Measurements from ENCODE around the gene STAMBP.
"Not testable (repeated sequence)": the region's sequence is repeated elsewhere in the genome, so short reads cannot be mapped to it uniquely, and the experiment has no call there.

STAMBP gene

GRCh38 chr2:73888388-73888787 is 59.6 kb downstream of the STAMBP start:
- DNase-seq: no peak

DNA sequence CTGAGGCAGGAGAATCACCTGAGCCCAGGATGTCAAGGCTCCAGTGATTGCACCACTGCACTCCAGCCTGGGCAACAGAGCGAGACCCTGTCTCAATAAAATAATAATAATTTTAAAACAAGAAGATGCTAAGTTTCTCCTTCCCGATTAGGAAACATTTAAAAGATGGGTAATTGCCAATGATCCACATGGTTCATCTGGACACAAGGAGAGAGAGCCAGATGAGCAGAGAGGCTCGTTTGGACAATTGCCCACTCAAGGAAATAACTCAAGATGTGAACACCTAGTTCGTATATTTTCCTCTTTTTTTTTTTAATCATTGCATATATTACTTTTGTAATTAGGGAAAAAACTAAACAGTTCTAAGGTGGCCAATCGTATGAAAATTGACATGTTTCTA is 60.4 kb downstream of the STAMBP start:
- DNase-seq: no peak

DNA sequence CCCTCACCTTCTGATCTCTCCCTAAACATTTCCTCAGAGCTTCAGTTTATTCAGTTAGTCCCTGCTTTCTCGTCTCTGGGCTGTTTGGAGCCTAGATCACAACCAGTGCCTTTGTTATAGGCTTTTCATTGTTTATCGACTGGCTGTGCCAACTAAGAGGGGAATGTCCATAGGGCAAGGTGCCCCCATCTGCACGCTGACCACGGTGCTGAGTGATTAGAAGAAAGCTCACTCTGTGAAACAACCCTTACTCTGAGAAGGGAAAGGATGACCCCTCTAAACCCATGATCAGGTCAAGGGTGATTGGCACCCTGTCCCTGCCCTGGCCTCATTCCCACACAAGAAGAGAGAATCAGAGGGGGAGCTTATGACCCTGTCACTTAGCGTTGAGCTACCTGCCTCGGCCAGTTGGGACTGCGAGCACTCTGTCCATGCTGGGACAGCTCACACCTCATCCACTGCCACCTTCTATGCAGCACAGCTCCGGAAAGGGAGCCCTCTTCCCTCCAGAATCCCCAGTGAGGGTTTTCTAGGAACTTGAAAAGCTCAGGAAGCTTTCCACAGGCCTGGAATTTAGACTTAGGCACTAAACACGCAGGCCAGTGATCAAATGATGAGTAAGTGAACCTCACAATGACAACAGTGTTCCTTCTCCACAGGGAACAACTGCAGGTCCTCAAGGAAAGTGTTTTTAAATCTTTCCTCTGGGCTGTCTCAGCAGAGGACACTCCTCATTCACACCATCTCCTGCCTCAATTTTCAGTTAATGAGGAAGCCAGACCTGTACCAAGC is 61.7 kb downstream of the STAMBP start:
- DNase-seq: no peak

DNA sequence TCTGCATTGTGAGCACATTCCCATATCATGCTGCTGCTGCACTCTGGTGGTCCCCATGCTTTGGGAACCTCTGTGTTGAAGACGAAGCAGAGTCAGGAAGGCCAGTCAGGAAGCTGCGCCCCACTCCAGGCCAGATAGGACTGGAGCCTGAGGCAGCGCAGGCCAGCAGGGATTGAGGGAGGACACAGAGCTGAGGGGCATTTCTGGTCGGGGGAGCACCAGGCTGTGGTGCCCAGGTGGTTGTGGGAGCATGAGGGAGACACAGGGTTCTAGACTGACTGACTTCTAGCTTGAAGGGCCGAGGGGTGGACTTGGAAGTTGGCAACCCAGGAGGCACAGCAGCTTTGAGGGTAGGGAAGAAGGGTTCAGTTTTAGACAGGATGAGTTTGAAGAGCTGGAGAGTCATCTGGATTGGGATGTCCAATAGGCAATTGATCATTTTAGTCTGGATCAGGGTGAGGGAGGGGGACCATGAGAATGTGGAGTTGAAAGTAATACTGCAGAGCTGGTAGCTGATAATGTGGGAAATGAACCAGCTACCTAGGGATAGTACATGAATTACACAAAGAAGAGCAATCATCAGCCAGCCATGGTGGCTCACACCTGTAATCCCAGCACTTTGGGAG is 62.6 kb downstream of the STAMBP start:
- no peak for DNase-seq

DNA sequence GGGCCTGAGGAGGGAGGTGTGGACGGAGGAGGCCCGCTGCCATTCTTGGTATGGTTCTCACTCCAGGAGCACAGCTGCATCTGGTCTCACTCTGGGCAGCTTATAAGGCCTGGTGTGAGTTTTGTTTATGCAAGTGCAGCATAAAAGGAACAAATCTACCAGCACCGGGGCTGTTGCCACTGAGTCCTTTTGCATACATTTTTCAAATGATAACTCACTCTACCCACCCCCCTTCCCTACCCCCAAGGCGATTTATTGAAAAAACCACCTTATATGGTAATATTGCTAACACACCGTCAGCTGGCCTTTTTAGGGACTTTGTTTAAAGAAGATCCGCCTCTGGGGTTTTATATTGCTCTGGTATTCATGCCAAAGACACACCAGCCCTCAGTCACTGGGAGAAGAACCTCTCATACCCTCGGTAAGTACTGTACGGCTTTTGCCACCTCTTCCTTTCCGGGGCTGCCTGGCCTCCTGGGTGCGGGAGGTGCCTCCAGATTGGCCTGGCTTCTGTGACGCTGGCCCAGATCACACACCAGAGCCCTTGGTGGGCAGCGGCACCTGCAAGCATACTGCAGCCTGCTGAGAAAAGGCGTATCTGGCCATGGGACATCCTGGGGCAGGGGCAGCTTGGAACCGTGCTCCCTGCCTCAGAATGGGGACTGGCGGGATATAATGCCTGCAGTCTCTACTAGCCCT is 64.0 kb downstream of the STAMBP start, which contains the start of gene ACTG2:
Gene ACTG2 (plus strand): TSS at position 378 of the 699 bp plus-strand sequence. CDS start 8,304 bp downstream, outside the sequence.
- no peak for DNase-seq

DNA sequence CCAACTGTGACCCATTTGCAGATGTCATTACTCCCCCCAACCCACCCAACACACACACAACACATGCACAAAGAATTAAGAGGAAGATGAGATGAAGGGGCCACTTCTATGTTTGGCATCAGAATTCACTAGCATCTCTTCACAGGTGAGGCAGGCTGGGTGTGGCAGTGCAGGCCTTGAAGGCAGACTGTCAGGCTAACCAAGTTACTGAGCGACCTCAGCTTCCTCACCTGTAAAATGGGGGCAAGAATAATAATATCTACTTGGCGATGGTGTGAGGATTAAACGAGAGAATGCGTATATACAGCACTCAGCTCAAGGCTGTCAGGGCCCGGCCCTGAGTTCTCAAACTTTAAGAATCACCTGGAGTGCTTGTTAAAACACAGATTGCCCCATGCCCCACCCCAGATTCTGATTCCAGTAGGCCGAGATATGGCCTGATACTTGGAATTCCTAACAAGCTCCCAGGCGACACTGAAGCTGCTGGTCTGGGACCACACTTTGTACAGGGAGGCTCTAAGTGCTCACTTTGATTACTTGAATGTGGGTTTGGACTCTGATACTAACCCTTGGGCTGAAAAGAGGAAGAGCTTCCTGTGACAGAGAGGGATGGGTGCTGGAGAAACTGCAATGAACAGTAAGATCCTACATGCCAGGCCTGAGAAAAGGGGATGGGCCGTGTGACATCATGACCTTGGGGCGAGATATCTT is 65.2 kb downstream of the STAMBP start:
- no peak for DNase-seq

- DNase-seq: no peak
Observed at GRCh38 chr2:73894475-73894850, 65.7 kb downstream of the STAMBP start.

DNA sequence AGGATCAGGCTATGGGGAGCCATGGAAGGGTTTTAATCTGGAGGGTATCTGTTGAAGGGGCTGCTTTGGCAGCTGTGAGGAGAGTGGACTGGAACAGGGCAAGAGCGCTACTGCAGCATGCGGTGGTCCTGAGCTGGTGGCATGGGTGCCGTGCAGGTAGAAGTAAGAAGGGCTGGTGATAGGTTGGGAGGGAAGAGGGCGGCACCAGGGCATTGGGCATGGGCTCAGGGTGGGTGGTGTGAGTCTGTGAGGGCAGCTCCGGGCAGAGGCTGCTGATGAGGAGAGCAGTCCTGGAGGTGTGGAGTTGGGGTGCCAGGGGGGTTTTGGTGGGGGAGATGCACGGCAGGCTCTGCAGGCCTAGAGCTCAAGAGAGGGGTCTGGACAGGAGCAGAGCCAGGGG is 66.1 kb downstream of the STAMBP start:
- no peak for DNase-seq

DNA sequence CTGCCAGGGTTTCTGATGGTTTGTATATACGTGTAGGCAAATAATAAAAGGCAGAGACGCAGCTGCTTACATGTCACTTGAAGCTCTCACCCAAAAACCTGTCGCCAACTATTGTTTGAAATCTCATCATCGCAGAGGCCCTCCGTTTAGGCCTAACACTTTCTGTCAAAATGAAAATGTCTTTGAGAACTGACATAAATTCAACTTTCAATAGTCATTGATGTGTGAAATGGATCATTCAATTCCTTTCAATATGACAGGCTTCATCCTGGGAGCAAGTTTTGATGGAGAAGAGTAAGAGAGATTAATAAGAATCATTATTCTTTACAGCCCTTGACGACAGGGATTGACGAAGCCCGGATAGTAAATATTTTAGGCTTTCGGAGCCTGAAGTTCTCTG is 66.7 kb downstream of the STAMBP start:
- DNase-seq: no peak

DNA sequence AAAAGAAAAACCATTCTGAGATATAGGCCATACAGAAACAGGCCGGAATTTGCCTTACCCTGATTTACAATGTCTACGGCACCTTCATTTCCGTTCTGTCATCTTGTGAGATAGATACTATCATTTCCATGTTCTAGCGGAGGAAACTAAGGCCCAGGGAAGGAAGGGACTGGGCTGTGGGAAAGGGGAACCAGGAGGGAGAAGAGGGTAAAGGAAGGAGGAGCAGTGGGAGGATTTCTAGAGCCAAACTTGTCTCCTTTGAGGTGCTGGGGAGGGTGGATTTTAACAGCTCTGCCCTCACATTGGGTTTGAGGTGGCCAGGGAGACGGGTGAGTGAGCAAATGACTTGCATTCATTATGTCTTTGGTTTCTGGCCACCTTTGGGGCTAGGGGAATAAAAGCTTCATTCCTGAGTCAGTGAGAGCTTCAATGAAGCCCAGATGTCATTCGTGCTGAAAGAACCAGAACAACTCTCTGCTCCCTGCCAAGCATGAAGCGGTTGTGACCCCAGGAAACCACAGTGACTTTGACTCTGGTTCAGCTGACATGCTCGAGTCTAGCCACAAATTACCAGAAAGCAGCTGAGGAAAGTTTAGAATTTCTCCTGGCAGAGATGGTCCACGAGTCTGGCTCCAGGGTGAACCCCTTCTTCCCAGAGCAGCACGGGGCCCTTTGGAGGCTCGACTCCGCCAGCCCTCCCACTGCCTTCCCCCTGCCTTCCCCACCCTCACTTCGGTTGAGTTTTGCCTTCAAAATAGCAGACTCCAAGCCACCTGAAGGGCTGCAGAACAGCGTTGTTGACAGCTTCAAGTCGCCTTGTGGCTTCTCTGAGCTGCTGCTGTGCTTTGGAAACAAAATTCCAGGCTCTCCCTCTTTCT is 67.8 kb downstream of the STAMBP start:
- no peak for DNase-seq

GRCh38 chr2:73897240-73897583 is 68.5 kb downstream of the STAMBP start:
- no peak for DNase-seq

DNA sequence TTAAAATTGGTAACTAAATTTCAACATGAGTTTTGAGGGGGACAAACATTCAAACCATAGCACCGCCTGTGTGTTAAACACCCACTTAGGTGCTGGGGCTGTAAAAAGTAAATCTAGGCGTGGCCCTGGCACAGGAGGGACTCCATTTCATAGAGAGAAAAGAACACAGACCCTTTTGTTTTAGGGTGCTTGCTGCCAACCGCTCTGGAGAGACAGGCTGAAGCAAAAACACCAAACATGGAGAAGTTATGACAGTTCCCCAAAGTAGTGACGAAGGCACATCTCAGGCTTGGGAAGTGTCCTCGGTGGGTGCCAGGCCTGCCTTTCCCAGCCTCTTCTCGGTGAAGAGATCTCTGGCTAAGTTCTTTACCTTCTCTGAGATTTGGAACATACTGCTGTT is 69.2 kb downstream of the STAMBP start:
- no peak for DNase-seq

GRCh38 chr2:73899801-73900336 is 71.1 kb downstream of the STAMBP start:
- DNase-seq: no peak

DNA sequence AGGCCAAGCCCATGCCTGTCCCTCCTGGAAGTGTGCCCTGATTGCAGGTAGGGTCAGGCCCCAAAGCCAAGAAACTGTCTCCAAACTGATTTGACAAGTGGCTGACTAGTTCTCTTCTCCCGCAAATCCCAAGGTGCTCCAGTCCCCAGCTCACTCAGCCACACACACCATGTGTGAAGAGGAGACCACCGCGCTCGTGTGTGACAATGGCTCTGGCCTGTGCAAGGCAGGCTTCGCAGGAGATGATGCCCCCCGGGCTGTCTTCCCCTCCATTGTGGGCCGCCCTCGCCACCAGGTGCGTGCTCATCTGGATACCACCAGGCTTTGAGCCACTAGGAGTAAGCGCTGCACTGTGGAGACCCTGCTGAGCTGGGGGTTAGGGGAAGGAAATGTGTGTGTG is 72.4 kb downstream of the STAMBP start:
- DNase-seq: no peak

DNA sequence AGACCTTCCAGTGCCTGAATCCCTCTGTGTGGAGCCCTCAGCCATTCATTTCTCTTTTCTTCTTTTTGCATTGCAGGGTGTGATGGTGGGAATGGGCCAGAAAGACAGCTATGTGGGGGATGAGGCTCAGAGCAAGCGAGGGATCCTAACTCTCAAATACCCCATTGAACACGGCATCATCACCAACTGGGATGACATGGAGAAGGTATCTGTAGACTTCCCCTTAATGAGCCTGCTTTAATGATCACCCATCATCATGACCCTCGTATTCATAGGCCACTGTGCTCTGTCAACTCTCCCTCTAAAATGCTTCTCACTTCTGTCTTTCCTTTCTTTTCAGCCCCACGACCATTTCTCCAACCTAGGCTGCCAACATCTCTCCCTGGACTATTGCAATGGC is 73.5 kb downstream of the STAMBP start:
- no peak for DNase-seq

DNA sequence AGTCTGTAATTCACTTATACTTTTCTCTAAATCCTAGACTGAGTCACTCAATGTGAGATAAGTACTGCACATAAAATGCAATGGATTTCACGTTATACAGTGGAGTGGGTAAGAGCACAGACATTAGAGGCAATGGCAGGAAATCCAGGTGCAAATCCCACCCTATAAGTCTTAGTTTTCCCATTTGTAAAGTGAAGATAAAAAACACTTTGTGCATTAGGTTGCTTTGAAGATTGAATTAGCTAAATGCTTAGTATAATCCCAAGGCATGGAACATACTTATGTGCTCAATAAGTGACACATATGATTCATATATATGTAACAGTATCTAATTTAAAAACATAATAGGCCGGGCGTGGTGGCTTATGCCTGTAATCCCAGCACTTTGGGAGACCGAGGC is 74.6 kb downstream of the STAMBP start:
- no peak for DNase-seq

DNA sequence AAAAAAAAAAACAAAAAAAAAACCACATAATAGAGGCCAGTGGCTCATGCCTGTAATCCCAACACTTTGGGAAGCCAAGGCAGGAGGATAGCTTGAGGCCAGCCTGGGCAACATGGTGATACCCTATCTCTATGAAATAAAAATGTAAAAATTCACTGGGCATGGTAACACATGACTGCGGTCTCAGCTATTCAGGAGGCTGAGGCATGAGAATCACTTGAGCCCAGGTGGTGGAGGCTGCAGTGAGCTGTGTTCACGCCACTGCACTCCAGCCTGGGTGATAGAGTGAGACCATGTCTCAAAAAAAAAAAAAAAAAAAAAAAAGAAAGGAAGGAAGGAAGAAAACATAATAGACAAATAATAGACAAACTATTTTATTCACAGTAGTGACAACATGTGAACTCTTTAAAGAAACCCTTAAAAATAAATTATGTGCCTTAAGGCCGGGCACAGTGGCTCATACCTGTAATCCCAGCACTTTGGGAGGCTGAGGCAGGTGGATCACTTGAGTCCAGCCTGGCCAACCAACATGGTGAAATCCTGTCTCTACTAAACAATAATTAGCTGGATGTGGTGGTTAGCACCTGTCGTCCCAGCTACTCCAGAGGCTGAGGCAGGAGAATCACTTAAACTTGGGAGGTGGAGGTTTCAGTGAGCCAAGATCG is 75.3 kb downstream of the STAMBP start:
- not testable (repeated sequence) for DNase-seq

DNA sequence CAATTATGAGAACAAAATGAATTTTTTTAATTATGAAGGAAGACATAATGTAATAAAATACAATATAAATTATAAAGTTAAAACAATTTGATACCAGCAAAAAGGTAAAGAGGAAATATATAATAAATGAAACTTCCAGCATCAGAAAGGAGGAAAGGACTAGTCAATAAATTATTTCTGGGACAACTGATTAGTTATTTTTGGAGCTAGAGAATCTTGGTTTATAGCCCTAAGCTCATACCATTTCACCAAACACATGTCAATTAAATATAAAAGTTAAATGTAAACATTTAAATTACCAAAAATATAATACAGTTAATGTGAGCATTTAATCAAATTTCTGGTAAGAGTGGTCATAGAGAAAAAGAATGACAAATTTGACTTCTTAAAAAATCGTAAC is 76.2 kb downstream of the STAMBP start:
- no peak for DNase-seq

DNA sequence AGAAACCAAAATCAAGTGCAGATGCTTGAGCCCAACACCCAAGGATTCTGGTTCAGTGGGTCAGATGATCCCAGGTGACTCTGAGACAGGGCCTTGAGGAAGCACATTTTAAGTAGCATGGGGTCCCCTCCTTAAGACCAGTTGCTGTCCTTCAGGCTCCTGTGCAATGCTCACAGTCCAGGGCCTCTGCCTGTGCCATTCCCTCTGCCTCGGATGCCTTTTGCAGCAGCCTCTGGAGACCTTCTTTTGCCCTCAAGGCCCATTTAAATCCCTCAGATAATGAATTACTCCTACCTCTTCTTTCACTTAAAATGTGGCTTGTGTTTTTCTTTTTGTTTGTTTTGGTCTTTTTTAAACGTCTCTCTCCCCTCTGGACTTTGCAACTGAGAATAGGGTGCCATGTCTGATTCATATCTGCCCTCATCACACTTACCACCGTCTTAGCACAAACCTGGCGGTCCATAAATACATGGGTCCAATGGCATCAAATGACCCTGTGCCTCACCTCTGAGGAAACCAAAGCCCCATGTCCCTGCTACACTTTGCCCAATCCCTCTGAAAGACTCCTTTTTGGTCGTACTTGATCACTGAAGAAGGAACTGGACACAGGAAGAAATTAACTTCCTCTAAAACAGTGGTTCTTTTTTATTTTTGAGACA is 78.2 kb downstream of the STAMBP start:
- no peak for DNase-seq

GRCh38 chr2:73907840-73908452 is 79.2 kb downstream of the STAMBP start:
- DNase-seq: no peak
